SH-SY5Y (cell line): ENCODE results near the gene AP1B1.

Source experiments
- GATA2 ChIP-seq: IDR thresholded peaks from 2 replicates; pipeline ENCODE4 v1.6.1; 2011; ENCODE audit warnings: mild to moderate bottlenecking, low read depth, low read length
- GATA3 ChIP-seq: IDR thresholded peaks from 2 replicates; pipeline ENCODE4 v1.6.1; 2011; ENCODE audit warnings: low read depth, mild to moderate bottlenecking, low read length, moderate library complexity

Gene AP1B1

DNA sequence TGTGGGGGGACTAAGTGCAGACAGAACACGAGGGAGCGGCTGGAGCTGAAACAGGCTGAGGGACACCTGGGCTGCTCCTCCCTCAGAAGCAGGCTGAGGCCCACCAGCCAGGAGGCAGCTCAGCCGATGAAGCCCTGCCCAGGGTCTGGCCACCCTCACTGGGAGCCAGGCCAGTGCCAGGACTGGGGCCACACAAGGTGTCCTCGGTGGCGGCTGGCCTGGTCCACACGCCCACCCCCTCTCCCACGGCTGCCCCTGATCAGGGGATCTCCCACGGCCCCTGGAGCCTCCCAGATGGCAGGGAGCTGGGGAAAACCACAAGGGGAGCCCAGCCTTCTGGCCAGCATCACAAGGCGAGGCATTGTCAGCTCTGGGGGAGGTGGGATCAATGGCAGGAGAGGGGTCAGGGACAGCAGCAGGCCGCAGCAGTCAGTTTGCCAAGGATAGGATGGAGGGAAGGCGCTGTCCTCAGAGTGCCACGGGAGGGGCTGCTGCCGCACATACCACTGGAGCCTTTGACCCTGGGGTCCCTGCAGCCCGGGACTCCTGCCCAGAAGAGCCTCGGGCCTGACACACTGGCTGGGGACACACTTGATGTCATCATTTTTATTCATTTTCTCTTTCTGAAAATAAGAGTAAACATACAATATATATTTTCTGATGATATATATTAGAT, 61.1 kb downstream of the AP1B1 start:
- no peak for TF ChIP-seq GATA3
- no peak for TF ChIP-seq GATA2

DNA sequence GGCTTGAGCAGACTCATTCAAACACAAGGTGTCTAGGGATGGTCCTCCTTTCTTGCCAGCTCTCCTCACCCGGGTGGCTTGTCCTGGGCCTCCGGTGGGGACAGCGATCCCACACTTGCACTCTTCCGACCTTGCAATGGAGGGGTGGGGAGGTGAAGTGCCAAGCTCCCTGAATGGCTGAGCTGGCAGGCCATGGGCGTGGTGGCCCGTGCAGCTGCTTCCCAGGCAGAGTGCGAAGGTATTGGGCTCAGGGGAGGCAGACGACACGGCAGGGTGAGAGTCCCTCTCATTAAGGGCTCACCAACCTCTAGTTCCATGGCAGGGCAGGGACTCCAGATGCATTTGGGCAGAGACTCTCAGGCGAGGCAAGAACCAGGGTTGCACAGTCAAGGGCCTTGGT, 61.9 kb downstream of the AP1B1 start:
- TF ChIP-seq GATA2, result no peak
- TF ChIP-seq GATA3, result no peak

DNA sequence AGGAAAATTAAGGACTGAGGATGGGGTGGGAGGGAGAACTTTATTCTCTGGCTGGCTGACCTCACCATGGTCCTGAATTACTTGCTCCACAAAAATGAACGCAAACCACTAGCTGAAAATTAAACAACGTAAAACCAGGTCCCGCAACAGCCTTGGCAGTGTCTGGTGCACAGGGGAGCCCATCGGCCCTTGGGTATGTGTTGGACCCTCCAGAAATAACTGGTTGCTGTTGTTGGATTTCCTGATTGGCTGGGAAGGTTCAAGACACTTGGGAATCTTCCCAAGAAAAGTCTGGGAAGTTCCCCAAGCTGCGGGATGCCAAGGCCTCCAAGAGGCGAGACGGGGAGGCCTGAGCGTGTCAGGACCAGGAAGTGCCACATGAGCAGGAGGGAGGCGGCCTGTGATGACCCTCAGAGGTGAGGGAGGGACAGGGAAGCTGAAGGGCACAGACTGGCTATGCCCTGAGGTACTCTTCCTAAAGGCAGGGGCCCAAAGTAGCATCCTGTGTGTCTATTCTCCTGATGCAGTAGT, 62.5 kb downstream of the AP1B1 start:
- TF ChIP-seq GATA2, result no peak
- TF ChIP-seq GATA3, result no peak

DNA sequence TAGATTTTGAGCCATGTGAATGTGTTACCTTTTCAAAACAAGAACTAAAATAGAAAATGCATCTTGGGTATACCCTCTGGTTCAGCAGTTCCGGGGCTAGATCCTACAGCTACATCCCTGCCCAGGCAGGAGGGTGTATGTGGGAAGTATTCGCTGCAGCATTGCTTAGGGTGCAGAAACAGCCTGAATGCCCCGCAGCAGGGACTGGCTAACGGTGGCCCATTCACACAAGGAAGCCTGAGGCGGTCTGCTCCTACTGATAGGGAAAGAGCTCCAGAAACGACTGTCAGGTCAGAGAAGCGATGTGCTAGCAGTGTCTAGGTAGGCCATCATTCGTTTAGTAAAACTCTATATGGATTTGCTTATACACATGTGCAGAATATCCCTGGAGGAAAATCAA, 63.0 kb downstream of the AP1B1 start:
- no peak for TF ChIP-seq GATA2
- TF ChIP-seq GATA3, result no peak

DNA sequence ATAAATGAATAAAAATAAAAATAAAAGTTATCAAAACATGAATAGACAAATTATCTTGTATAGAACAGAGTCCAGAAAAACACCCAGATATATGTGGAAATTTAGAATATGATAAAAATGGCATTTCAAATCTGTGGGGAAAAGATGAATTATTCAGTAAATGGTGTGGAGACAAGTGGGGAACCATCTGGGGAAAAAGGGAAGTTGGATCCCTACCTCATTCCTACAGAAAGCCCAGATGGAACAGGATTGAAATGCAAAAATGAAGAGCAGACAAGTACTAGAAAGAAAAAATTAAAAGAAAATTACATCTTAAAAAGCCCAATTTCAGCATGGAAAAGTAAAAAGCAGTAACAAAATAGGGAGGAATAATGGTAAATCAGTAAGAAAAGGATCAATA, 64.7 kb downstream of the AP1B1 start:
- TF ChIP-seq GATA3, result no peak
- no peak for TF ChIP-seq GATA2

DNA sequence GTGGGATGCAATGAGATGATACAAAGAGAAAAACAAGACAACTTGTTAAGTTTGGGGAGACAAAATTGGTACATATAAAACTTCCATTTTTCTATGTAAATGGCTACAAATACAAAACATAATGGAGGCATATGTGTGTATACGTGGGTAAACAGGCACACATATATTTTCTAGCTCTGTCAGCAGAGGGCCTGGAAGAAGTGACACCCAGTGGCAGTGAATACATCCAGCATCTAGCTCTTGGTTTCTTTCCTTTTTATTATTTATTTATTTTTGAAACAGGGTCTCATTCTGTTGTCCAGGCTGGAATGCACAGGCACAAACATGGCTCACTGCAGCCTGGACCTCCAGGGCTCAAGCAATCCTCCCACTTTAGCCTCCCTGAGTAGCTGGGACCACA, 67.8 kb downstream of the AP1B1 start:
- TF ChIP-seq GATA3 (no peak), GATA2 (no peak)

DNA sequence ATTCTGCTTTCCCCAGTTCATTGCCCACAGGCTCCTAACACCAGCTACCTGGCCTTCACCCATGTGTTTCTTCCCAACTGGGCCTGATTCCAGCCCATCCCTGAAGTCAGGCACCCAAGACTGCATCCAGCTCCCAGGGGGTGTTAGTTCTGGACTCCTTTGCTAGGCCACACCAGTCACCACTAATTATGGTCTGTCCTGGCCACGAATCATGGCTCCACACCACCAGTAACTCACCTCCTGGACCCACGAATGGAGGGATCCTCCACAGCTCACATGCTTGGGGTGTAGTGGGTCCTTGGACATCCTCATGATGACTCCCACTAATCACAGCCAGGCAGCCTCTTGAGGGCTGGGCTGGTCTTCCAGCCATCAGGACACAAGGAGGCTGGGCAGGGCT, 69.3 kb downstream of the AP1B1 start:
- TF ChIP-seq GATA2 (no peak), GATA3 (no peak)

DNA sequence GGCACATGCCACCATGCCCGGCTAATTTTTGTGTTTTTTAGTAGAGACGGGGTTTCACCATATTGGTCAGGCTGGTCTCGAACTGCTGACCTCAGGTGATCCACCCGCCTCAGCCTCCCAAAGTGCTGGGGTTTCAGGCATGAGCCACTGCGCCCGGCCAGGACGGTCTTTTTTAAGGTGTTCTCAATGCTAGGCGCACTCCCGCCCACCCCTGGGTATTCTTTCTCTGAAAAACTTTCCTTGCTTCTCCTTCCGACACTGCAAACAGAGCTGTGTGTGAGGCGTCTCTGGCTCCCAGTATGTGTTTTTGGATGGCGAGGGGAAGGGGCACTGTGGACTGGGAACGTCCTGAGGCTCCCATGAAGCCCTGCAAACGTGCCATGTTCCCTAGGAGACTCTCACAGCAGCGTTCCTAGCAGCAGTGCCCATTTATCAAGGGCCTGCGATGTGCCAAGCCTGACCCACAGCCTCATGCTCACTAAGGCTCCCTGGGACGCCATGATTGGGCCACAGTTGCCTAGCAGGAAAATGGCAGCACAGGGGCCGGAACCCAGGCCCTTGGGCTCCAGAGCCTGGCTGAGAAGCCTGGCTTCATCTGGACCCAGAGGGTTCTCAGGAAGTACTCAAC, 70.4 kb downstream of the AP1B1 start:
- TF ChIP-seq GATA3, result no peak
- TF ChIP-seq GATA2, result no peak

DNA sequence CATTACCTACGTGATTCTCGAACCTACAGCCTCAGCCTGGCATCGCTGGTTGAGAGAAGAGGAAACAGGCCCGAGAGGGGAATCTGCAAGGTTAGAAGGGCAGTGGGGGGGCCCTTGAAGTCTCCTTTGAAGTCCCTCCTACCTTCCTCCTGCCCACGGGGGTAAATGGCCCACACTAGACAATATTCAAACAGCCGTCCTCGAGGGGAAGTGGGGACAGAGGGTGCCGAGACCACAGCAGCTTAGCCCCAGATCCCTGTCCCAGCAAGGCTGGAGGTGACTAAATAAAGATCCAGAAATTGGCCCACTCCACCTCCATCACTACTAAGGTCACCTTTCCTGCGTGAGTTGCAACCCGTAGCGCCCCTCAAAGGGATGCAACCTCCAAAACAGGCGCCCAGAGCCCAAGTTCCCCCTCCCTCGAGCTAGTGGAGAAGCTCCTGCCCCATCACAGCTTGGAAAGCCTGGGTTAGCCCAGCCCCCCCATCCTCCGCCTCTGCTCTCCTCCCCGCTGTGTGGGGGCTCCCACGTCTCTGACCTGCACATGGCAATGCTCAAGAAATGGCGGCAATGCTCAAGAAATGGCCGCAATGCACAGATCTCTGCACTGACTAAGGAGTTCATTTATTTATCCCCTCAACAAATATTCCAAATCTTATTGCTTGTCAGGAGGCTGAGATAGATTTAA, 72.1 kb downstream of the AP1B1 start:
- TF ChIP-seq GATA3, result no peak
- TF ChIP-seq GATA2, result no peak

DNA sequence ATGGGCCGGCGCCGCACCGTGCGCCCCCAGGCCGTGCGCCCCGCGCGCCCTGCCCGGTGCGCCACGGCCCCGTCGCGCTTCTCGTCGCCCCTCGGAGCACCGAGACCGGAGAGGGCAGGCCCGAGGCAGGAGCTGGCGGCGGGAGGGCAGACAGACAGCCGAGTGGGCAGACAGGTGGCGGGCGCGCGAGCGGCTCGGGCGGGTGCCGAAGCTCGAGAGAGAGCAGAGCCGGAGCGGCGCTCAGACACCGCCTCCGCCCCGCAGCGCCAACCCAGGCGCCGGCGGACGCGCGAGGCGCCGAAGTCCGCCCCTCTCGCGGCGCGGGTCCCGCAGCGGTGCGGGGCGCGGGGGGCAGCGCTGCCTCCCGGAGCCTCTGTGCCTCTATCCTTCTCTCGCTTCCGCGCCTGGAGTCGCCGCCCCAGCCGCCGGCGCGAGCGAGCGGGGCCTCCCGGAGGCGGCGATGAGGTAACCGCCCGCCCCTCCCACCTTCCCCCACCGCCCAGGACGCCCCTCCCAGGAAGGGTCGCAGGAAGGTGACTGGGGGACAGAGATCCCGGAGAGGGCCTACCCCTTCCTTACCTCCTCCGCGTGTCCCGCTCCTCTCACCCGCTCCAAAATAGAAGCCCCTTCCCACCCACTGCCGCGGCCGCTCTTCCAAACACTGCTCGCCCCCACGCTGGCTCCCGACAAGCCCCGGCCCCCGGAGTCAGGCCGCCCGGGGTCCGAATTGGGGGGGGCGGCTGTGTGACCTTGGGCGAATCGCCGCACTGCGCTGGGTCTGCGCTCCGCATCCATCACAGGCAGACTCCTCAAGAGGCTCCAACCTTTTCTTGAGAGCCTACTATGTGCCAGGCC, 72.9 kb downstream of the AP1B1 start, which contains the start of gene RASL10A:
Gene RASL10A (minus strand): TSS at position 412 of the 855 bp plus-strand sequence. CDS start 451 bp downstream, outside the sequence.
- no peak for TF ChIP-seq GATA3
- TF ChIP-seq GATA2, result no peak

DNA sequence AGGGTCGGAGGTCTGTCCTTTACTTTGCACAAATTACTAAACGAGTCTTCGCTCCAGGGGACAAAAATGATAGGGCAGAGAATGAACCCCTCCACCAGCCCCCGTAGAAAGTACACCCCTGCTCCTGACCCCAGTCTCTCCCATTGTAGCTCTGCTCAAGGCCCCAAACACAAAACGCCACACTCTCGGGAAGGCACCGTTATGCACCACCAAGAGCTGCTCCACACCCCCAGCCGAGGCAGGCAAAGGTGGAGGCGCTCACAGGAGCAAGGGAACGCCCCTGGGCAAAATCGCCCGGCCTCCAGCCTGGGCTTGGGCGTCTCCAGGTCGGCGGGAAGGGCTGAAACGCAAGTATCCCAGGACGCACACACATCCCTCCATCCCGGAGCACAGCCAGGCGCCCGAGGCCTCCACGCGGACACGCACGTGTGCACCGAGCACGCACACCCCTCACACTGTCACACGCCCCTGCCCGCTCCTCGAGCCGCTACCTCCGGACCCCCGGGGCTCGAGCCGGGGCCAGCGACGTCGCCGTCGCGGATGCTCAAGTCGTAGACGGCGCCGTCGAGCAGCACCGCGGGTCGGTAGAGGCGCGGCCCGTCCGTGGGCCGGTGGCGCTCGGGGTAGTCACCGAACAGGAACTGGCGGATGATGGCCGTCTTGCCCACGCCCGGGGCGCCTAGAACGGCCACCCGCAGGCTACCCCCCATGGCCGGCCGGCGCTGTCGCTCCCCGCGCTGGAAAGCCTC, 73.7 kb downstream of the AP1B1 start:
- TF ChIP-seq GATA2 (no peak), GATA3 (no peak)

DNA sequence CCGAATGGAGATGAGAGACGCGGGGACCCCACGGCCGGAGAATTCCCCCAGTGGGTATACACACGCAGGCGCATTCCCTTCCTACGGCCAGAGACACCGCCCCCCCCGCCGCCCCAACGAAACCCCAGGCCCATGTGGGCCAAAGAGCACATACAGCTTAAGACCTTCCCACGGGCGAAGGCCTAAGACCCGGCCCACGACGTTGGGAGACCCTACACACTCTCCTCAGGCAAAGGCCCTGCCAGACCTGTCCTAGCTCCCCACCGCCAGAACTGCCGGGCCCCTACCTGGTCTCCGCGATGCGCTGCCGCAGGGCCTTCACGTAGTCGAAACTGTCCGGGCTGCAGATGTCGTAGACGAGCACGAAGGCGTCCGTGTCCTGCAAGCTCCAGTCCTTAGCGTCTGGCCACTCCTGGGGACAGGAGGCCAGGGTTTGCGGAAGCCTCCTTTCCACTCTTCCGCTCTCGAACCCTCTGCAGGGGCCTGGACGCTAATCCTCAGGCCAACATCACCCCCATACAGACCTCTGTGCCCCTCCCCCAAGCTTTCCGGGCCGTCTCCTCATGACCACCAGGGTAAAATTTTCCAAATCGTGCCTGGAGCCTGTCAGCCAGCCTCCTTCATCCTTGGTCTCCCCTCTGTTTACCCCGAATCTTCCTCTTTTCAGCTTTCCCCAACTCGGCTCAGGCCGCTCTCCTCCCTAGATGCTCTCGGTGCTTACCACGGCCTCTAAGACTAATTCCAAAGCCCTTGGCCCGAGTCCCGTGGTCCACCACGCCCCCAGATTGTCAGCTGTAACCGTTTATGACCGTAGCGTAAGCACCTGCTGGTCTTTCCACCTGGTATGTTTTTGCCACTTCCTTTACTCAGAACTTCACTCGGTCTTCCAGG, 74.5 kb downstream of the AP1B1 start:
- no peak for TF ChIP-seq GATA3
- TF ChIP-seq GATA2, result no peak
